LNCaP clone FGC (cell line): ENCODE results near the gene SLC34A3.

ENCODE experiments used
- DNase-seq: peaks from one replicate; pipeline ENCODE4 v3.0.0-alpha.2; 2011; ENCODE audit warnings: low read depth
- H3K4me3 ChIP-seq: 2 replicates; pipeline ENCODE4 v1.5.1; 2011; ENCODE audit warnings: mild to moderate bottlenecking, low read depth, low read length, control low read depth
- TF ChIP-seq, protein P1 (sequence below): IDR thresholded peaks from 2 replicates; pipeline ENCODE4 v1.5.1; 2012; ENCODE audit warnings: mild to moderate bottlenecking; ENCODE audit not compliant: control insufficient read depth, insufficient read depth; ENCODE audit errors: extremely low read depth

SLC34A3 gene

DNA sequence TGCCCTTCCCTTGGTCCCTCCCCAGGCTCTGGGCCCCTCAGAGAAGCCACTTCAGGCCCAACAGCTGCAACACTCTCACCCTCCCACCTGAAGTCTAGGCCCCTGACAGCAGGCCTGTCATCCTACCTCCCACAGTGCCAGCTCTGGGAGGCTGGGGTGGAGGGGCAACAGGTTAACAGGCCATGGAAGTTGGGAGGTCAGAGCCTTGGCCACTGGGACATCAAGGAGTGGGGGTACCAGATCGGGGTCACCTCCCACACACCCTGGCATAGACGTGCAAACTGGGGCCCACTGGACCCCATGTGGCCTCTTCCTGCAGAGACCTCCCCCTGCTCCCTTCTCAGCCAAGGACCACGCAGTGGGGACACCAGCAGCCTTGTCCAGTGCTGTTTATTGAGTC, 39.5 kb upstream of the SLC34A3 start:
- no peak overlapping the region for H3K4me3 ChIP-seq
- DNase-seq, result no peak
- TF ChIP-seq, protein P1, sequence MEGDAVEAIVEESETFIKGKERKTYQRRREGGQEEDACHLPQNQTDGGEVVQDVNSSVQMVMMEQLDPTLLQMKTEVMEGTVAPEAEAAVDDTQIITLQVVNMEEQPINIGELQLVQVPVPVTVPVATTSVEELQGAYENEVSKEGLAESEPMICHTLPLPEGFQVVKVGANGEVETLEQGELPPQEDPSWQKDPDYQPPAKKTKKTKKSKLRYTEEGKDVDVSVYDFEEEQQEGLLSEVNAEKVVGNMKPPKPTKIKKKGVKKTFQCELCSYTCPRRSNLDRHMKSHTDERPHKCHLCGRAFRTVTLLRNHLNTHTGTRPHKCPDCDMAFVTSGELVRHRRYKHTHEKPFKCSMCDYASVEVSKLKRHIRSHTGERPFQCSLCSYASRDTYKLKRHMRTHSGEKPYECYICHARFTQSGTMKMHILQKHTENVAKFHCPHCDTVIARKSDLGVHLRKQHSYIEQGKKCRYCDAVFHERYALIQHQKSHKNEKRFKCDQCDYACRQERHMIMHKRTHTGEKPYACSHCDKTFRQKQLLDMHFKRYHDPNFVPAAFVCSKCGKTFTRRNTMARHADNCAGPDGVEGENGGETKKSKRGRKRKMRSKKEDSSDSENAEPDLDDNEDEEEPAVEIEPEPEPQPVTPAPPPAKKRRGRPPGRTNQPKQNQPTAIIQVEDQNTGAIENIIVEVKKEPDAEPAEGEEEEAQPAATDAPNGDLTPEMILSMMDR, result no peak

DNA sequence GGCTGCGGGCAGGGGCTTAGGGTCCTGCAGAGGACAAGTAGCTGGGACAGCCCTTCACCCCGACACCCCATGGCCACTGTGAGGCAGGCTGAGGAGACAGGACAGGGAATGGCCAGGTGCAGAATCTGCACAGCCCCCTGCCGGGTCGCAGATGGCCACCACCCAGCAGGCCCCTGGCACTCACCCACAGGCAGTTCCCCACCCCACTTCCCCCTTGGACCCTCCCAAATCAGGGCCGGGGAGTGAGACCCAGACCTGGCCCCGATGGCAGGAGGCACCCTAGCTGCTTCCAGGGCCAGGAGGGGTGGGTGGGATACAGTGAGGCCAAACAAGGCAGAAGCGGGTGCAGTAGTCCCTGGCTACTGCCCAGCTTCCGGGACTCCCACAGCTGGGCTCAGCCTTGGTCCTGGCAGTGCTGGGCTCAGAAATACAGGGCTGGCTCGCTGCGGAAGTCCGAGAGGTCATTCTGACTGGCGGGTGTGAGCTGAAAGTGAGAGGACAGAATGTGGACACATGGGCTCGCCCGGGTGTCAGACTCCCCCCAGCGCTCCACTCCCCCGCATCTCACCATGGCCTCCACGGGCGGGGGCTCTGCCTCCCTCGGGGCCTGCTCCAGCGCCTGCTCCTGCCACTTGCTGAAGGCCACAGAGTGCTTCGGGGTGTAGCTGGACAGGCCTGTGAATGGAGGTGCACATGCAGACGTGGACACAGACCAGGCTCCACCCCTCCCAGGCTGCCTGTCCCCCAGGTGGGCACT, 38.8 kb upstream of the SLC34A3 start:
- TF ChIP-seq, protein P1, result no peak
- no peak for DNase-seq

DNA sequence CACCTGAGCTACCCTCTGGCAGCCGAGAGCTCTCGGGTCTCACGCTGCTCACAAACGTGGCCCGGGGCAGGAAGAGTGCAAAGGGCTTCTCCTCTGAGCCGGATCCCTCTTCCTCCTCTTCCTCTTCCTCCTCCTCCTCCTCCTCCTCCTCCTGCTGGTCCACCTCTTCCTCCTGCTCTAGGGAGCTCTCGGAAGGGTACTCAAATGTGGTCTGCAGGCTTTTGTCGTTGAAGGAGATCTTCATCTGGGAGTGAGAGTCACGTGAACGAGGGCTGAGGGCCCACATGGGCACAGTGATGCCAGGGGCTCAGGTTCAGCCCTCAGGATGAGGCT, 38.3 kb upstream of the SLC34A3 start:
- DNase-seq, result no peak
- TF ChIP-seq, protein P1, result no peak
- H3K4me3 ChIP-seq, result no peak overlapping the region

More for the DNA sequence above, 38.8 kb upstream of the SLC34A3 start:
- no peak overlapping the region for H3K4me3 ChIP-seq

DNA sequence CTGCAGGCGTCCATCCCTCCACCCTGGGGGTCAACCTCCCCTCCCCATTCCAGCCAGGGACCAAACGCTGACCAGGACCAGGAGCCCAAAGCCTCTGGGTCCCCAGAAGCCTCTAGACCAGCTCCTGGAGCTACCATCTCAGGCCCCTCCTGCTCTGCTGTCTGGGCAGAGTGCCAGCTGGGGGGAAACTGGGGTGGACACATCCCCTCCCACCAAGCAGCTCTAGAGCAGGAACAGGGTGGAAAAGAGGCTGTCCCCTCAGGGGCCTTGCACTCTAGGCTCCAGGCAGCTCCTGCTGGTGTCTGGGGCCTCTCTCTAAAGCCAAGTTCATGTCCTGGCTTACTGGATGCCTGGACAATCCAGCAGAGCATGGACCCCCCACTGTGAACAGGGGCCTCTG, 37.8 kb upstream of the SLC34A3 start:
- no peak overlapping the region for H3K4me3 ChIP-seq
- TF ChIP-seq, protein P1, result no peak
- DNase-seq, result no peak

DNA sequence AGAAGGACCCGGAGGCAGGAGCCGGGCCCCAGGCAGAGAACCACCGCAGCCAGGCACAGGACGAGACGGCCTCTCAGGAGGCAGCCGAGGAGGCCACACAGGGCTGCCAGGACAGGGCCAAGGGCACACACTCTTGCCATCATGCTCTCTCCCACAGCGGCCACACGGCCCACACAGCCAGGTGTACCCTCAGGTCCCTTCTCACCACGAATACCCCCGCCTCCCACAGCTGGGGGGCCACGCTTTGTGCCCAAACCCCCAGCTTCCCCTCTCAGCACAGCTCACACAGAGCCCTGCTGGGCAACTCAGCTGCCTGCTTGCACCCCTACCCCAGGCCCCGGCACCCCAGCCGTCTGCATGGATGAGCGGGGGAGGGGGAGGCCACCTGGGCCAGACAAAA, 36.9 kb upstream of the SLC34A3 start:
- TF ChIP-seq, protein P1, result no peak
- no peak for DNase-seq
- no peak overlapping the region for H3K4me3 ChIP-seq

DNA sequence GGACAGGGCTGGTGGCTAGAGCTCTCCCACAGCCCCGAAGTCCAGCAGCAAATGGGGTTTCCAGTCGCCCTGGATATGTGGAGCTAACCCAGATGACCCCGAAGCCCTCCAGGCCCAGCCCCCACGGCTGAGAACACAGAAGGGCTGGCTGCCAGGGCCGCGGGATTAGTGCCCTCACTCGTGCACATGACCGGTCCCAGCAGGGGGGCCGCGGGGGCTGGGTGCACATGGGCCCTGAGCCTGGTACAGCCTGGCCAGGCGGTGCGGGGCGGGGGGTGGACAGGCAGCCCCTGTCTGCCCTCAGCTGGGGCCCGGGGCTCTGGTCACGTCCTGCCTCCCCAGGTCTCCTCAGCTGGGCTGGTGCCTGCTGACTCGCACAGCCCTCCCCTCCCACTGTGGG, 36.3 kb upstream of the SLC34A3 start:
- TF ChIP-seq, protein P1, result no peak
- no peak for DNase-seq
- H3K4me3 ChIP-seq, result peak overlapping the region; percentile 42

DNA sequence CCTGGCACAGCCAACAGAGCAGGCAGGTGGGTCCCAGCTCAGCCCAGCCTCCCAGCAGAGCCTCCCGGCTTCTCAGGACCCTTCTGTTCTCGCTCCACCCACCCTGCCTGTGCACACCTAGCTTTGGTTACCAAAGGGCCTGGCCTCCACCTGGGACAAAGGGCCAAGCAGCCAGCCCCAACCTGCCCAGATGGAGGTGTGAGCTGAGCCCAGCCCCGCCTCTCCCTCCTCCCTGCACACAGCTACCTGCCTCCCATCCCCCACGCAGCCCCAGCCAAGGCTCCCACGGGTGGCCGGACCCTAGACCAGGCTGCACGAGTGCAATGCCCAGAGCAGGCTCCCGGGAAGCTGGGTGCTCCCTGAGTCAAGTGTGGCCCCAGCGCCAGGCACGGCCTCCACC, 35.8 kb upstream of the SLC34A3 start:
- DNase-seq, result no peak
- peak overlapping the region; percentile 42 for H3K4me3 ChIP-seq
- TF ChIP-seq, protein P1, result no peak
